HCT116 (cell line): ENCODE data around the gene MMP23B. TPM values are rescaled to one million over a fixed set of nuclear protein-coding genes. Genes with fewer than 3 reads are reported as not detected.
A peak's percentile ranks its signal among the peaks of the same experiment; 100 is the strongest.

ENCODE experiments used
- ATAC-seq: fragments of 200-7000 bp; cut with Tn5 transposase; 2 replicates; pipeline ENCODE4 v1.9.1; 2020; ENCODE audit warnings: mild to moderate bottlenecking, moderate library complexity
- BruUV-seq: library from RNA; stranded (reverse); fragments of 400-500 nt; replicated peaks from 2 replicates; lab custom pipeline; 2021; lab: Mats Ljungman, UMichigan
- CTCF ChIA-PET: fragments of 300-600 bp; sonication (Branson Sonifier 250); formaldehyde crosslinking; loops from one replicate; lab custom pipeline; 2021; ENCODE audit warnings: antibody characterized with exemption; lab: Charles Lee
- POLR2A ChIA-PET: fragments of 300-600, 350-600 bp; sonication (Branson Sonifier 250); formaldehyde crosslinking; loops from one replicate; lab custom pipeline; 2021; ENCODE audit warnings: antibody characterized with exemption; lab: Charles Lee
- RAD21 ChIA-PET, 2 experiments: fragments of 300-600 bp; sonication (Branson Sonifier 250); formaldehyde crosslinking; loops; one replicate each; lab custom pipeline; 2023; ENCODE audit warnings: low total read pairs in 2 of 2; ENCODE audit not compliant: uncharacterized antibody in 2 of 2, unreplicated experiment in 2 of 2, low non-redundant PET in 1 of 2; lab: Charles Lee
- DNase-seq: peaks from one replicate; pipeline ENCODE4 v3.0.0-alpha.2; 2010; ENCODE audit warnings: low read depth, low spot score
- H2AFZ ChIP-seq: fragments of 200-600 bp; shearing (Covaris generic), sonication (generic); 2 replicates; pipeline ENCODE4 v1.6.1; 2017; ENCODE audit warnings: low read depth, mixed run types, mixed read lengths, antibody characterized with exemption, low read length; ENCODE audit not compliant: poor library complexity, severe bottlenecking
- H3K27ac ChIP-seq: 2 replicates; pipeline ENCODE4 v1.5.1; 2012; ENCODE audit warnings: low read depth, low read length
- H3K27me3 ChIP-seq: fragments of 200-600 bp; sonication (generic); 2 replicates; pipeline ENCODE4 v1.6.1; 2016; ENCODE audit warnings: mixed run types, low read length, mixed read lengths; ENCODE audit not compliant: insufficient read depth
- H3K36me3 ChIP-seq, 2 experiments: fragments of 200-500 bp in 1 of 2; fragments of 200-600 bp in 1 of 2; sonication (Bioruptor generic) in 1 of 2; sonication (generic) in 1 of 2; 2 replicates each; pipeline versions ENCODE4 v1.5.1 to v1.6.1; 2014 to 2016; ENCODE audit warnings: low read length in 2 of 2, inconsistent platforms in 1 of 2, mixed read lengths in 1 of 2, mixed run types in 1 of 2; ENCODE audit not compliant: insufficient read depth in 2 of 2, control insufficient read depth in 1 of 2
- H3K4me1 ChIP-seq, 2 experiments: fragments of 200-600 bp in 1 of 2; sonication (generic) in 1 of 2; 2 replicates each; pipeline versions ENCODE4 v1.5.1 to v1.6.1; 2012 to 2017; ENCODE audit warnings: low read length in 2 of 2, inconsistent platforms in 1 of 2, mild to moderate bottlenecking in 1 of 2, mixed read lengths in 1 of 2, mixed run types in 1 of 2, moderate library complexity in 1 of 2; ENCODE audit not compliant: insufficient read depth in 2 of 2, control insufficient read depth in 1 of 2
- H3K4me2 ChIP-seq: fragments of 200-600 bp; sonication (generic); 2 replicates; pipeline ENCODE4 v1.6.1; 2017; ENCODE audit warnings: mixed run types, low read length, mixed read lengths
- H3K4me3 ChIP-seq, 2 experiments: fragments of 200-600 bp in 1 of 2; sonication (generic) in 1 of 2; replicated peaks in 1 of 2; 2 replicates each; pipeline ENCODE4 v1.5.1; 2011 to 2016; ENCODE audit warnings: low read length in 2 of 2, control low read depth in 1 of 2, low read depth in 1 of 2, mild to moderate bottlenecking in 1 of 2, mixed read lengths in 1 of 2, mixed run types in 1 of 2
- H3K79me2 ChIP-seq: fragments of 200-600 bp; sonication (generic); 2 replicates; pipeline ENCODE4 v1.6.1; 2017; ENCODE audit warnings: mild to moderate bottlenecking, mixed run types, low read length, moderate library complexity, mixed read lengths; ENCODE audit not compliant: insufficient read depth
- H3K9ac ChIP-seq: fragments of 200-600 bp; sonication (generic); 2 replicates; pipeline ENCODE4 v1.6.1; 2016; ENCODE audit warnings: low read length, mixed read lengths
- H3K9me2 ChIP-seq: fragments of 200-600 bp; sonication (generic), shearing (Covaris generic); 2 replicates; pipeline ENCODE4 v1.6.1; 2017; ENCODE audit warnings: mixed run types, mild to moderate bottlenecking, moderate library complexity; ENCODE audit not compliant: insufficient read depth
- H3K9me3 ChIP-seq, 2 experiments: fragments of 200-500 bp in 1 of 2; fragments of 200-600 bp in 1 of 2; sonication (Bioruptor generic) in 1 of 2; sonication (generic) in 1 of 2; 2 replicates each; pipeline ENCODE4 v1.6.1; 2014 to 2017; ENCODE audit warnings: low read length in 2 of 2, mixed read lengths in 2 of 2, inconsistent platforms in 1 of 2, low read depth in 1 of 2, mild to moderate bottlenecking in 1 of 2, mixed run types in 1 of 2, moderate library complexity in 1 of 2; ENCODE audit not compliant: control insufficient read depth in 1 of 2, insufficient read depth in 1 of 2
- H4K20me1 ChIP-seq: fragments of 200-600 bp; sonication (generic), shearing (Covaris generic); 2 replicates; pipeline ENCODE4 v1.6.1; 2017; ENCODE audit warnings: mixed run types, mild to moderate bottlenecking, moderate library complexity; ENCODE audit not compliant: insufficient read depth
- POLR2AphosphoS5 ChIP-seq: IDR thresholded peaks from 2 replicates; pipeline ENCODE4 v1.6.1; 2011; ENCODE audit warnings: mild to moderate bottlenecking, low read depth, low read length, moderate library complexity
- TCF7L2 ChIP-seq: IDR thresholded peaks from 2 replicates; pipeline ENCODE4 v1.7.0; 2011; ENCODE audit warnings: borderline replicate concordance, inconsistent platforms; ENCODE audit not compliant: insufficient read depth, insufficient read length; ENCODE audit errors: extremely low read depth
- ZFX ChIP-seq: fragments of 450-650 bp; IDR thresholded peaks from 2 replicates; pipeline ENCODE4 v1.6.1; 2017
- intact Hi-C: fragments of 100-400 bp; cut with micrococcal nuclease; formaldehyde crosslinking; loops from 2 replicates; pipeline ENCODE4 v1.10.0; 2022
- total RNA-seq: library from RNA; stranded (reverse); gene quantifications from one replicate; pipeline ENCODE4 v1.2.1, GENCODE V29; 2021; ENCODE audit not compliant: unreplicated experiment
- TF ChIP-seq, protein P1 (sequence below): IDR thresholded peaks from 2 replicates; pipeline ENCODE4 v1.6.1; 2012

Gene MMP23B
- total RNA-seq, 1 experiment from 2014 or later = 8.7 TPM

DNA sequence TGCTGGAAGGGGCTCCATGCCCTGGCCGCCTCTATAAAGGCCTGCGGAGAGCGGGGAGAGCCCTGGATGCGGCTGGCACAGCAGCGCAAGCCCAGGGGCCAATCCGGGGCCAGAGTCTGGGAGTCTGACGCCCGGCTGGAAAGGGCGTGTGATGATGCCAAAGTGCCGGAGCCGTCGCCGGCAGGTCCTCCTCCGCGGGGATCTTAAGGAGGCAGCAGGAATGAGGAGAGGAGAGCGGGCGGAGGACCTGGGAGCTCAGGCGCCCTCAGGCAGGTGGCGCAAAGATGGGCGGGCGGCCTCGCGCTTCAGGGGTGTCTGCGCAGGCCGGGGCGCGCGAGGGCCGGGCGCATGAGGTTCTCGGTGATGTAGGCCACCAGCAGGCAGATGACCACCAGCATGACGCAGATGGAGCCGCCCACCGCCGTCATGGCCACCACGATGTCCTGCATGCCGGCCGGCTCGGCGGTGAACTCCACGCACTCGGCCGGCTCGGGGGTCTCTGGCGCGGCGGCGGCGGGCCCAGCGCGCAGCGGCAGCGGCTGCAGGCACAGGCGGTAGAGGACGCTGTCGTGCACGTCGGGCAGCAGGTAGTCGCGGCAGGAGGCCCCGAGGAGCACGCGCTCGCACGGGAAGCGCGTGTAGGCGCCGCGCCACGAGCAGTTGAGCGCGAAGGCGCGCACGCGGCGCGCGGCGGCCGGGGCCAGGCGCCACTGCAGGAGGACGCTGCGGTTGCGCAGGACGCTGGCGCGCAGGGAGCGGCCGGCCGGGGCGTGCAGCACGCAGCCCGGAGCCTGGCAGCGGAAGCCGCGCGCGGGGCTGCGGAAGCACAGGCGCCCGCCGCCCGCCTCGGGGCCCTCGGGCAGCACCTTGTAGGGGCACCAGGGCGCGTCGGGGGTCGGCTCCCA lies 32.7 kb upstream of the MMP23B start:
- Histone ChIP-seq H3K9ac (0 out of 2 replicates have a peak overlapping the region, but pooled peaks have one; percentile 8), H3K4me3 (peak overlapping the region in 1 of 2 experiments; percentile 16; a peak in 1 of 4 replicates), H2AFZ (no peak overlapping the region), H3K36me3 (no peaks in the 10 kb centered on the region), H3K27me3 (peaks cover 11% of the 10 kb centered on the region; the same call in 1 of the 2 replicates), H3K4me1 (peaks cover 10 to 34% of the 10 kb centered on the region in 2 experiments; a peak in 3 of 4 replicates), H3K9me3 (no peaks in the 10 kb centered on the region), H3K4me2 (peak overlapping the region; percentile 62), H3K27ac (peak overlapping the region; percentile 58; the same call in 1 of the 2 replicates), H4K20me1 (no peaks in the 10 kb centered on the region), H3K9me2 (no peaks in the 10 kb centered on the region), H3K79me2 (no peaks in the 10 kb centered on the region)
- RAD21 ChIA-PET = no interaction called here
- CTCF ChIA-PET = no interaction called here
- TF ChIP-seq, protein P1, sequence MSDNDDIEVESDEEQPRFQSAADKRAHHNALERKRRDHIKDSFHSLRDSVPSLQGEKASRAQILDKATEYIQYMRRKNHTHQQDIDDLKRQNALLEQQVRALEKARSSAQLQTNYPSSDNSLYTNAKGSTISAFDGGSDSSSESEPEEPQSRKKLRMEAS = peak; percentile 58; the same call in 1 of the 2 replicates
- TF ChIP-seq POLR2AphosphoS5 = peak; percentile 31; the same call in 1 of the 2 replicates
- peak; percentile 28; the same call in 1 of the 2 replicates for TF ChIP-seq ZFX
- TF ChIP-seq TCF7L2 = no peak
- no TSS peak for BruUV-seq
- POLR2A ChIA-PET = no interaction called here
- DNase-seq (no peak), ATAC-seq (peak; percentile 70)
- intact Hi-C loops = no loop called here
